Stimulated activated CD4-positive, alpha-beta T cell treated with anti-CD3 and anti-CD28 coated beads, Interleukin-12 subunit alpha, Interleukin-12 subunit beta, amount 100 ng/mL, for 24 hours (primary cell): Measurements from ENCODE around the gene PURA.

Experiments used
- DNase-seq, 2 experiments: peaks; one replicate each; pipeline ENCODE4 v3.0.0-alpha.2; 2020; ENCODE audit warnings: low read depth in 2 of 2

The PURA gene

DNA sequence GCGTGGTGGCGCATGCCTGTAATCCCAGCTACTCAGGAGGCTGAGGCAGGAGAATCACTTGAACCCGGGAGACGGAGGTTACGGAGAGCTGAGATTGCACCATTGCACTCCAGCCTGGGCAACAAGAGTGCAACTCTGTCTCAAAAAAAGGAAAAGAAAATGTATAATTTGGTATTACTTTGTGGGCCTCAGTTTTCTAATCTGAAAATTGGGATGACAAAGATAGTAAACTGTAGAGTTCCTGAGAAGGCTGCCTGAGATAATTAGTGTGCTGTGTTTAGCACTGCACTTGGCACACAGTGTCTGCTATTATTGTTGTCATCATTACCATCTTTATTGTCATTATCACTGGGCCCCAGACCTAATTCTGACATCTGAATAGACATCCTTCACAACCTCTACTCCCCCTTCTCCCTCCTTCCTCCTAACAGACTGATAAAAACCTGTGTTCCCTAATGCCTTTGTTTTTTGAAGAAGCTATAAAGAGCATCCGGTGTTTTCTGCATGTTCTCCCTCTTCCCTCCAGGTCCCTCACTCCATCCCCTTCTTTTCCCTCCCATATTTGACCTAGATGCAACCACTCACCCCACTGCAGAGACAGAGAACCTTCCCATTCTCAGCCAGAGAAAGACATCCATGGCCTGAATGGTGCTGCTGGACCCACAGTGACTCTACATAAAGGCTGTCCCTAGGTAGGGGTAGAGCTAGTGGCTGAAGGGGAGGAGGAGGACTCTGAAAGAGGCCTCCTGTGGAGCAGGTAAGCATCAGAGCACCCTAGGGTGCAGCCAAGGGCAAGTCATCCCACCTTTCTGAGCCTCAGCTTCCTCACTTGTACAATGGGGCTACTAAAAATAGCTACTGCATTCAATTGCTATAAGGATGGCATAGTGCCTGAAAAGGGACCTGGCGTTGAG is 45.4 kb downstream of the PURA start:
- no peak for DNase-seq

GRCh38 chr5:140162275-140162674 is 48.4 kb downstream of the PURA start:
- DNase-seq: no peak

DNA sequence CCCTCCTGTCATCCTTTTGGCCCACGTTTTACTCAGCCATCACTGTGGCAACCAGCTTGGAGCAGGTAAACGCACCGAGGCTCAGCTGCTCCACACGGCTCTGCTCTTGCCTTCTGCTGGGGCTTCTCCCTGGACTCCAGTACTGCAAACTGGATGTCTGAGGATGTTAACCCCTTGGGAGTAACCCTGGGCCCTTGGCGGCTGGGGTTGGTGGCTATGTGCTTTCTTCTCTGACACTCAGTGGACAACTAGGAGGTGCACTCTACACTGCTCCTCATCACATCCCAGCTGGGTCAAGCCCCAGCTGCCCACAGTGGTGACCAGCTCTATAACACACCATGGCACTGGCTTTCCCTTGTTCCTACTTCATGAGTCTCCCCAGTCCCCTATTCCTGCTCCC is 48.9 kb downstream of the PURA start:
- no peak for DNase-seq

DNA sequence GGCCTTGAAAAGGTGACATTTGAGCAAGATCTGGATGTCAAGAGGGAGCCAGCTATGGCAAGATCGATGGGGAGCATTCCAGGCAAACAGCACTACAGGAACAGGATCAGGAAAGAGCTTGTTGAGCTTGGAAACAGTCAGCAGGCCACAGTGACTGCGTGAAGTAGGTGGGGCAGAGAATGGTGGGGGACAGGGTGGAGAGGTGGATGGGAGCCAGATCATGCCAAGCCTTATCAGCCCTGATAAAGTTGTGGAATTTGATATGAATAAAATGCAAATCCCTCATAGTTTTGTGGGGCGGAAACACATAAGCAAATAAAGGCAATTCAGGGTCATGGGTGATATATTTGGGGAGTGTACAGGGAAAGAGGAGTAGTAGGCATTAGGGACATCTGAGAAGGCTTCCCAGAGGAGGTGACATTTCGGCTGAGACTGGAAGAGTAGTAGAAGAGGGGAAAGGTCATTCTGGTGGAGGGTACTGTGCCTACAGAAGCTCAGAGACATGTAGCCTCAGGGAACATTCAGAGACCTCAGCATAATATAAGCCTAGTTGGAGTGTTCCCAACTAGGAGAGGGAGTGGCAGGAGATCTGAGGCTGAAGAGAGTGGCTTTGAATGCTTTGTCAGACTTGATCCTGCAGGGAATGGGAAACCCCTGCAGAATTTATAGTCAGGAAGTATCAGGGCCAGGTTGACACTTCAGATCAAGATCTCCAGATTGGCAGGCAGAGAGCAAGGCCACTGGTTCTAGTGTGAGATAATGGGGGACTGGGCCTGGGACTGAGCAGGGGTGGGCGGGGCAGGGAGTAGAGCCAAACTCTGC is 51.4 kb downstream of the PURA start:
- DNase-seq: no peak

DNA sequence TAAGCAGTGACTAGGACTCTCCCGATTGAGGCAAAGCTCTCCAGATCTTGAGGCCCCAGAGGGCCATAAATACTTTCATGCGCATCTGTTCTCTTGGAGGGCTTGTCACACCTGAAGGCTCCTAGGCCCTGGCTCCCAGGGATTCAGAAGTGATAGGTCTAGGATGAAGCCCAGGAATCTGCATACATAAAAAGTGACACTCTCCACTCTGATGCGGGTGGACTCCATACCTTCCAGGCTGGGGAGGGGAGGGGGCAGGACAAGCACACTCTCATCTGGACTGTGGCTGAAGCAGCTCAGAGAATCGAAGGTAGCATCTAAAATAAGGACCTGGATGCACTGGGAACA is 52.0 kb downstream of the PURA start:
- no peak for DNase-seq

GRCh38 chr5:140166911-140167310 is 53.0 kb downstream of the PURA start:
- no peak for DNase-seq

GRCh38 chr5:140168371-140168770 is 54.5 kb downstream of the PURA start:
- DNase-seq: no peak

DNA sequence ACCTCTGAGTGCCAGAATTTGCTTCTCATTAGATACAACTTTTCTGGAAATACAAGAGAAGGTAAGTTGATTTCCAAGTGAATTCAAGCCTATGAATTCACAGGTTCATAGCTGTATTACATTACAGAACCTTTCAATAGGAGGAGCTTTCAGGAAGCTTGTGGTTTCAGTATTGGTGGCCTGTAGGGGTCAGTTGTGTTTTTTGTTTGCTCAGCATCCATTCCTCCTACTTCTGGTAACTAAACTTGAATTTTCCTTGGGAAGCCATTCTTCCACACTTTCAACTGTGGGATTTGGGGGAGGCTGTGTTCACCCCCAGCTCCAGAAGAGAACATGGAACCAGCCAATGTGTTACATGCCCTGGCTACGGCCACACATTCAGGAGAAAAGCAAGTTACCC is 55.5 kb downstream of the PURA start:
- DNase-seq: no peak

- no peak for DNase-seq
Observed at GRCh38 chr5:140172483-140172882, 58.6 kb downstream of the PURA start.

DNA sequence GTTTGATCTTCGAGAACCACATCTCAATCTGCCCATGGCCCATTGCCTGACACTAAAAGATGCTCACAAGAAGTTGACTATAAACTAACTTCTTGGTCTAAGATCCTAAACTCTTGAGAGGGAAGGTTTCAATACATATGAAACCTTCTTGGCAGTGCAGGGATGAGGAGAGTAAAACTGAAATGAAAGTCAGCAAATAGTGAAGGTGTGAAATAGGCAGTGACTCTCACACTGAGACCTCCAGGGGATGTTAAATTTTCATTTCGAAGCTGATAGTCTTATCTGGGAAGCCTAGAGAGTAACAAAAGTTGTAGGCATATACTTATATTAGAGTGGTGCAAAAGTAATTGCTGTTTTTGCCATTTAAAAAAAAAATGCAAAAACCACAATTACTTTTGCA is 60.1 kb downstream of the PURA start:
- DNase-seq: no peak

DNA sequence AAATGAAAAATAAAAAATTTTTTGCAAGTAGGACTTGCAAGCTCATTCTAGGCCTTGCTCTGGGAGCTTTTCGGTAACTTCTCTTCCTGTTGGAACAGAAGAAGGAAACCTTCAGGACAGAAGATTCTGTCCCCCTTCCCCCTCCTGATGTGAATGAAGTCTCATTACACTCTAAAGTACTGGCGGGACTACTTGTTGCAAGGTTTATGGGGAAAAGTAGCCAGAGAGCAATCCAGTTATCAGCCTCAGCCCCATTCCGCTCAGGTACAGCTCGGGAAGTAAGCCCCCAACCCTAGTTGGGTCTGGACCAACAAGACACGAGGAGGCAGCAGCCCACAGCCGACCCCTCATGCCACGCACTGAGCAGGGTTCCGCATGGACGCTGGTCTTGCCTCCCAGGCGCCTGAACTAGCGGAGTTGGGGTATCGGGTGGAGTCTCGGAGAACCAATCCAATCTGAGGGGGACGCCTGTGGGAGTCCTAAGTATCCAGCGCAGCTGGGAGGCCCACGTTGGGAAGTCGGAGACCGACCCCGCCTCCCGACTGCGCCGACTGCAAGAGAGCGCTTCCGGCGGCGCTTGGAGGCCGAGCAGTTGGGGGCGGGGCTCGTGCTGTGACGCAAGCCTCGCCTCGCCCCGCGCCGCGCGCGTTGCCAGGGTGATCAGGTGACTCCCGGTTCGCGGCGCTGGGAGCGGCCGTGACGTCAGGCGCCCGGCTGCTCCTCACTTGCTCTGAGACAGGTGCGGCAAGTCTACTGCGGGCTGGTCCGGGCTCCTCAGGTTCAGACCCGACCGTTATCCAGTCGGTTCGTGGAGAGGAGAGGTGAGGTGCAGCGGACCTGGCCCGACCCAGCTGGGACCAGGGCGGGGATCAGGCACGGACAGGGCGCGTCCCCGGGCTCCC is 60.8 kb downstream of the PURA start, which contains the start of gene CYSTM1:
TSS of gene CYSTM1 (plus strand) at position 724 of the 902 bp plus-strand sequence. CDS start 19,278 bp downstream, outside the sequence.
- DNase-seq: peak; percentile 92 to 93
